GM18505 (cell line): ENCODE data around the gene UBXN7.
"Not testable (repeated sequence)": the region's sequence is repeated elsewhere in the genome, so short reads cannot be mapped to it uniquely, and the experiment has no call there.

Experiments
- ATAC-seq: cut with Tn5 transposase; IDR thresholded peaks from one replicate; pipeline ENCODE4 v1.9.1; 2021; ENCODE audit not compliant: unreplicated experiment
- POLR2A ChIP-seq: IDR thresholded peaks from 4 replicates; pipeline ENCODE4 v1.6.1; 2011; ENCODE audit warnings: borderline replicate concordance; ENCODE audit not compliant: insufficient read depth, insufficient read length; ENCODE audit errors: extremely low read depth

The UBXN7 gene

DNA sequence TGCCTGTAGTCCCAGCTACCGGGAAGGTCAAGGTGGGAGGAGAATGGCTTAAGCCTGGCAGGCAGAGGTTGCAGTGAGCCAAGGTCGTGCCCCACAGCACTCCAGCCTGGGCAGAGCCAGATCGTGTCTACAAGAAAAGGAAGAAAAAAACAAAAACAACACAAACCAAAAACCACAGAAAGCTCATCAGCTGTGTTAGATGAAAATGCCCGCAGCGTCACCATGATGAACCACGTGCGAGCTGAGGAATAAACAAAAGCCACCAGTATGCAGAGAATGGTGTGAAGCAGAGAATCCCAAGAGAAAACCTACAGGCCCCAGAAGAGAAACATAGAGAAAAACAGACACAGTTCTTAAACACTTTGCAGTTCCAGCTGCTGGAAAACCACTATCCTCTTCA, 74.3 kb downstream of the UBXN7 start:
- TF ChIP-seq POLR2A: no peak
- no peak for ATAC-seq

DNA sequence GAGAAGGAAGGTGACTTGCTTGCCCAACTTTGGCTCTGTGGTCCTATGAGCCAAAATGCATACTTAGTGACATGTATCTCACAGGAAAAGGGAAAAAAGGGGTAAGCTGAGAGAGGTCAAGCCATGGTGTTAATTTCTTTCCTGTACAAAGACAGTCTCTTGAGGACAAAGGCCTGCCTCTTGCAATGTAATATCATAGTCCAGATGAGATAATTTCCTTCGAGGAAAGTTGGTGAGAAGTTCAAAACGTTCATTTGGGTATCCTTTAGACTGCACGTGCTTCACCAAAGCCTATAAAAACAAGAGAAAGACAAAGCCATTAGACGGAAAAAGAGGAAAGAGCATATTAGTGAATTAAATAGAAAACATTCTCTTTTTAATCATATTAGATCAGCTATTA, 75.7 kb downstream of the UBXN7 start:
- no peak for TF ChIP-seq POLR2A
- ATAC-seq: no peak

DNA sequence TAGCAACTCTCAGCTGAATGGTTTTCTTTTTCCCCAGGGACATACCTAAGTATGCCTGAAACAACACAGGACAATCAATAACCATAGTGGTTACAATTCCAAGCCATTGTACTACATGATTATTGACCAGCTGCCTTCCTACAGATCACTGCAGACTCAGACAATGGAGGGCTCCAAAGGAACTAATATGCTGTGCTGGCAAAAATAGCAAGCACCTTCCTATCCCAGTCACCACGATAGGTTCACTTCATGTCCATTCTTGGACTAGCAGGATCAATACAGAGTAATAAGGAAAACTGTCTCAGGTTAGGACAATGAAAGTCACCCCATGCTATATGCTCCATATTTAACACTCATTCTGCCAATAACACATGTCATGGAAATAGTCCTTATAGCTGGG, 76.6 kb downstream of the UBXN7 start:
- no peak for ATAC-seq
- TF ChIP-seq POLR2A: no peak

DNA sequence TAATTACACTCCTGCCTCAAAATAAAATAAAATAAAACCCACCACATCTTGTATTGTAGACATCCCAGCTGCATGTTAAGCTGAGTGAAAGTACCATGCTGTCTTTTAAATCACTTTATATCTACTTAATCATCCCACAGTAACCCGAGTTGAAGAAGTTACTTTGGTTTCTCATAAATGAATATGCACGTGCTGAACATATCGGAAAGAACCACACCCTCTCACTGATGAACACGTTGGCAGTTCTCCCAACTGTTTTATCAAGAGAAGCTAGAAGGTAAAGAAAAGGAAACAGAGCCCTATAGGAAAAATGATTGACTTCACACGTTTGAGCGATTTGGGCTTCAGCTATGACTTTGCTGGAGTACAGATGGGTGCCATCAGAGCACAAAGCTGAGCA, 78.1 kb downstream of the UBXN7 start:
- ATAC-seq: no peak

DNA sequence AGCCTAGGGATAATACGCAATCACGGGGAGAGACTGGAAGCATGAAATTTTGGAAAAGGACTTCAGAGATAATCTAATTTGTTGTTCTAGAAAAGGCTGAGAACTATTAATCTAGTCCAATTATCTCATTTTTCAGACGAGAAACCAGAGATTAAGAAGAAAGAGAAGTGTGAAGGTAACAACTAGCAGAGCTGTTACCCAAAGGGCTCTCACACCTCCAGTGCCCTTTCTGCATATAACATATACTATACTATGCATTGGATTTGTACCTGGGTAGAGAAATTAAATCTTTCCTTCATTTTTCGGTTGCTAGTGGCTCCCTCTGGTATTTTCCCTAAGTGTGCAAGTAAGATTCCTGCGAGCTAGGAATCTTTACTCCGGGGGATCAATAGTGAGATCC, 80.7 kb downstream of the UBXN7 start:
- ATAC-seq: no peak
- no peak for TF ChIP-seq POLR2A

More for the DNA sequence above, 78.1 kb downstream of the UBXN7 start:
- TF ChIP-seq POLR2A: no peak

DNA sequence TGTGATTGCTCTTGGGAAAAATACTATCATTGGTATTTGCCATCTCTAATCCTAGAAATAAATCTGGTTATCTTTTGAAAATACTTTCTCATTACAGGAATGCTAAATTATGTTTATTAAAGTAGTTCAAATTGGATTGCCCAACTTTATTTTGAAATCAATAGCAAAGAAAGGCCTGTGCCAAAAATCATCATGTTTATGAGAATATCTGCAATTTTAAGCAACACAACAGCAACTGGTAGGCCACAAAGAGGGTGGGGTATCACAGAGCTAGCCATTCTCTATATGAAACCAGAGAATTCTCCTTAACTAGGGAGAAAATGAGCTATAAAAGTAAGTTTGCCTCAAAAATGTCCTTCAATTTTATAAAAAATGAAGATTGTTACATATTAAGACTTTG, 82.2 kb downstream of the UBXN7 start:
- ATAC-seq: no peak
- no peak for TF ChIP-seq POLR2A

DNA sequence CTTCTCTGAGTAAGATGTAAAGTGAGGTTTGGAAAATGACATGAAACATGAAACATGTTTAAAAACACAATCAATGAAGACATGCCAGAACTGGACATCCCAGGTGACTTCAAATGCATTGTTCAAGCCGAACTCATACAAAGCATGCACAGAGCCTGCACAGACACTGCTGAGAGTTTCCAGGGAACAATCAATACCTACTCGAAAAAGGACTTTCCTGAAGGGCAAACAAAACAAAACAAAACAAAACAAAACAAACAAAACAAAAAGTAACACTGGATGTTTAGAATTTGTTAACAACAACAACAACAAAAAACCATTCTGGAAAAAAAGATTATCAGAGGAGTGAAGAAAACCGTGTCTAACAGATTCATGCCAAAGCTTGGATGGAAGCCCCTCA, 83.5 kb downstream of the UBXN7 start:
- ATAC-seq: no peak

DNA sequence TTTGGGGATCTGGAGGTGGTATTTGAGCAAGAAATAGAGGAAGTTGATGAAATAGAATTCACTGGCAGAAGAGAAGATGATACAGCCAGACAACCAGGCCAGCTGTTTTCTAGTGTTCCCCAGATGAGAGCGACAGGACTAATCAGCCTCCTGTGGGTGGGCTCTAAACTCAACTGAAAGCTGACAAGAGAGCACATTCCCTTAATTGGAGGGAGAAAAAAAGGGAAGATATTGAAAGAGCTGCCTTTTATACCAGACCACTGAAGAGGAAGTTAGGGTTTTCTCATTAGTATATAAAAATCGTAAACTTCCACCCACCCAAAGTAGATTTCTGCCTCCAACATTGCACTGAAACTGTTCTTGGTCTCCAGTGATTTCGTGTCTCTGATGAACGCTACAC, 87.6 kb downstream of the UBXN7 start:
- no peak for TF ChIP-seq POLR2A
- ATAC-seq: no peak

More for the DNA sequence above, 83.5 kb downstream of the UBXN7 start:
- no peak for TF ChIP-seq POLR2A

DNA sequence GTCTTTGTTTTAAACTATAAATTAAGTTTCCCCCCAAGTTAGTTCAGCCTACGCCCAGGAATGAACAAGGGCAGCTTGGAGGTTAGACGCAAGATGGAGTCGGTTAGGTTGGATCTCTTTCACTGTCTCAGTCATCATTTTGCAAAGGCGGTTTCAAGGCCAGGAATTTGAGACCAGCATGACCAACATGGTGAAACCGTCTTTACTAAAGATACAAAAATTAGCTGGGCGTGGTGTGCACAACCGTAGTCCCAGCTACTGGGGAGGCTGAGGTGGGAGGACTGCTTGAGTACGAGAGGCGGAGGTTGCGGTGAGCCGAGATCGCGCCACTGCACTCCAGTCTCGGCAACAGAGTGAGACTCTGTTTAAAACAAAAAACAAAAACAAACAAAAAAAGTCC, 88.3 kb downstream of the UBXN7 start:
- not testable (repeated sequence) for ATAC-seq

DNA sequence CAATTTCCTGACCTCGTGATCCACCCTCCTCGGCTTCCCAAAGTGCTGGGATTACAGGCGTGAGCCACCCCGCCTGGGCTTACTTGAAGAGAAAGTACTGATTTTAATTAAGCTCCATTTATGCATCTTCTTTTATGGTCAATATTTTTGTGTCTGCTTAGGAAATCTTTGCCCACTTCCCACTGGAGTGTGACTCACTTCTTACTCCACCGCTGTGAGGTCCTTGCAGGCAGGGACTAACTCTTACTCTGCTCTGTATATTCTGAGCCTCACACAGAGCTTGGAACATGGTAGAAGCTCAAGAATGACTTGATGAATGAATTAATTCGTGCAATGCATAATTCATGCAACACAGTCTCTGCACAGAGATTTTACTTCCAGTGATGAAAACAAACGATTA, 91.1 kb downstream of the UBXN7 start:
- no peak for TF ChIP-seq POLR2A
- ATAC-seq: no peak

DNA sequence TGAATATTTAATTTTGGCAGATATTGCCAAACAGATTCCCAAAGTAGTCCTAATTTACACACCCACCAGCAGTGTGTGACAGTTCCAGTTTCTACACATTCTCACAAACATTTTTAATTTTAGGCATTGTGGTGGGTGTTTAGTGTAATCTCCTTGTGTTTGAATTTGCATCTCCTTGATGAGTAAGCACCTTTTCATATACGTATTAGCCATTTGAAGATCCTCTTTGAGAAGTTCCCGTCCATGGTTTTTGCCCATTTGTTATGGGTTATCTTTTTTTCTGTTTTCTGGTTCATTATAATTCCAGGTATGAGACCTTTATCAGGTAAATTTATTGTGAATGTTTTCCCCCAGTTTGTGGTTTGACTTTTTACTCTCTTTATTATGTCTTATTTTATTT, 91.8 kb downstream of the UBXN7 start:
- no peak for TF ChIP-seq POLR2A
- no peak for ATAC-seq

DNA sequence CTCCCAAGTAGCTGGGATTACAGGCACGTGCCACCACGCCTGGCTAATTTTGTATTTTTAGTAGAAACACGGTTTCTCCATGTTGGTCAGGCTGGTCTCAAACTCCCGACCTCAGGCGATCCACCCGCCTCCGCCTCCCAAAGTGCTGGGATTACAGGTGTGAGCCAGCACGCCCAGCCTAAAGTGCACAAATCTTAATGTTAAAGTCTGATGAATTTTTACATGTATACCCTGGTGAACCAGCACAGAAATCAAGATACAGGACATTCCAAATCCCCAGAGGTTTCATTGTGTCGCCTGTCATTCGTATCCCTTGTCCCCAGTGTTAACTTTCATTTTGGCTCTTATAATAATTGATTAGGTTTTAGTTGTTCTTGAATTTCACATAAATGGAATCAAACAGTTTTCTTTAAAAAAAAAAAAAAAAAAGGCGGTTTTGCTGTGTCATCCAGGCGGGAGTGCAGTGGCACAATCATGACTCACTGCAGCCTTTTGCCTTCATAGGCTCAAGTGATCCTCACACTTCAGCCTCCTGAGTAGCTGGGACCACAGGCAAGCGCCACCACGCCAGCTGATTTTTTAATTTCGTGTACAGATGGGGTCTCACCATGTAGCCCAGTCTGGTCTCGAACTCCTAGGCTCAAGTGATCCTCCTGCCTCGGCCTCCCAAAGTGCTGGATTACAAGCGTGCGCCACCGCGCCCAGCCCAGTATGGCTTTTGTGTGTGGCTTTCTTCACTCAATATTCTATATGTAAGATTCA, 92.6 kb downstream of the UBXN7 start:
- ATAC-seq: no peak
- no peak for TF ChIP-seq POLR2A

DNA sequence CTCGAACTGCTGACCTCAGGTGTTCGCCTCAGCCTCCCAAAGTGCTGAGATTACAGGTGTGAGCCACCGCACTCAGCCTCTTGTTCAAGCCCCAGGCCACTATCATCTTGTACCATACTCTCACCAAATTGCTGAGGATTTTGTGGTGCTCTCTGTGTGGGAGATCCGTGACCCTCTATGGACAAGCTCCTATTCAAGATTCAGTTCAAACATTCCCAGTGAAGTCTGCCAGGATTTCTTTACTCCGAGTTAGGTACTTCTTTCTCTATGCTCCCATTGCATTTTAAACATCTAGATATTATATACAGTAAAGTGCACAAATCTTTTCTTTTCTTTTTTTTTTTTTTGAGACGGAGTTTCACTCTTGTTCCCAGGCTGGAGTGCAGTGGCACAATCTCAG, 93.2 kb downstream of the UBXN7 start:
- no peak for TF ChIP-seq POLR2A
- no peak for ATAC-seq

DNA sequence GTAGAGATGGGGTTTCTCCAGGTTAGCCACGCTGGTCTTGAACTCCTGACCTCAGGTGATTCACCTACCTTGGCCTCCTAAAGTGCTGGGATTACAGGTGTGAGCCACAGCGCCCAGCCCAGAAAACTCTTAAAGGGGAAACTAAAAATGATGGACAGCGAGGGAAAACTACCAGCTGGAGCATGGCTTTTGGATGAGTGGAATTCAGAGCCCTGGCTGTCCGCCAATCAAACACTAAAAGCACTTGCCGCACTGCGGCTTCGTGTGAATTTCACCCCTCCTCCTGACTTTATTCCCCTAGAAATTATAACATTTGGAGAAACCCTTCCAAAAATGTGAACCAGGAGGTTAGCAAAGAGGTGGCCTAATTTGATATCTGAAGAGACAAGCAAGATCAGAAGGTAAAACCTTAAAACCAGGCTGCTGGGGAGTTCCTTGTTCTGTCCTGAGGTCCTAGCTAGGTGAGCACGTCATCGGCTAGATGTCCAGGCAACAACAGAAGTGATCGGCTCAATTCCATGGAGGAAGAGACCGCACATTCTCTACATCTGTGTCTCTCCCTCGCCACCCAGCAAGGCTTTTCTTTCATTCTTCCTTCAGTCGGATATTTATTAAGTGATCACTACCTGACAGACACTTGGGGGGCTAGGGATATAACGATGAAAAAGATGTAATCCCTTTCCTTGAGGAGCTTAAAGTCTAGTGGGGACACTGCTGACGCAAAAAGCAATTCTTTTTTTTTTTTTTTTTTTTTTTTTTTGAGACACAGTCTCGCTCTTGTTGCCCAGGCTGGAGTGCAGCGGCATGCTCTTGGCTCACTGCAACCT, 95.7 kb downstream of the UBXN7 start:
- no peak for ATAC-seq
- TF ChIP-seq POLR2A: no peak
